Testis (tissue), 2 donors: ENCODE measurements around the gene ALOX15.
"Not testable (repeated sequence)": the region's sequence is repeated elsewhere in the genome, so short reads cannot be mapped to it uniquely, and the experiment has no call there.

Source experiments
- CTCF ChIP-seq, 3 experiments: fragments of 450-650 bp in 2 of 3; fragments of 200-600 bp in 1 of 3; sonication (generic) in 1 of 3; IDR thresholded peaks; one replicate each; pipeline ENCODE4 v1.5.1; 2016 to 2019; ENCODE audit warnings: antibody characterized with exemption in 3 of 3, mild to moderate bottlenecking in 2 of 3, moderate library complexity in 1 of 3
- POLR2A ChIP-seq: fragments of 450-650 bp; IDR thresholded peaks from one replicate; pipeline ENCODE4 v1.6.1; 2017; ENCODE audit warnings: antibody characterized with exemption, mild to moderate bottlenecking, moderate library complexity

GRCh38 chr17:4638766-4639165 lies 2.7 kb downstream of the ALOX15 start:
- TF ChIP-seq CTCF (IDR thresholded peaks at IDR 0.05); POLR2A: not testable (repeated sequence)
